HS-5 (cell line): ENCODE data around the gene CCDC71.

Source experiments
- DNase-seq: peaks from one replicate; pipeline ENCODE4 v3.0.0-alpha.2; 2012; ENCODE audit warnings: low read depth

CCDC71 gene

GRCh38 chr3:49131576-49131975, 34.6 kb downstream of the CCDC71 start:
- no peak for DNase-seq

GRCh38 chr3:49131040-49131439, 35.1 kb downstream of the CCDC71 start:
- DNase-seq: no peak

- DNase-seq: no peak
Measured at GRCh38 chr3:49124991-49125670, 41.0 kb downstream of the CCDC71 start.

GRCh38 chr3:49124203-49124602, 41.9 kb downstream of the CCDC71 start:
- no peak for DNase-seq

- DNase-seq: no peak
Measured at GRCh38 chr3:49123687-49124086, 42.4 kb downstream of the CCDC71 start.

GRCh38 chr3:49122886-49123545, 43.1 kb downstream of the CCDC71 start:
- DNase-seq: no peak

- DNase-seq: no peak
Measured at GRCh38 chr3:49122451-49122850, 43.7 kb downstream of the CCDC71 start.

- no peak for DNase-seq
Measured at GRCh38 chr3:49122022-49122421, 44.1 kb downstream of the CCDC71 start.

- no peak for DNase-seq
Measured at GRCh38 chr3:49121132-49121736, 44.9 kb downstream of the CCDC71 start.

- peak; percentile 56 for DNase-seq
Measured at GRCh38 chr3:49120438-49121131, 45.5 kb downstream of the CCDC71 start, which contains the start of gene USP19. Gene USP19, minus strand, starts transcription at chr3:49120823. Its CDS starts 1,678 bp downstream, at chr3:49119145.

GRCh38 chr3:49120096-49120437, 46.1 kb downstream of the CCDC71 start:
- no peak for DNase-seq

GRCh38 chr3:49119439-49119838, 46.7 kb downstream of the CCDC71 start:
- DNase-seq: no peak

GRCh38 chr3:49119036-49119435, 47.1 kb downstream of the CCDC71 start:
- no peak for DNase-seq
